Adrenal gland (tissue), 5 donors: ENCODE measurements around the gene PPP3CA.

Source experiments
- CTCF ChIP-seq, 6 experiments: fragments of 450-650 bp in 4 of 6; fragments of 200-600 bp in 2 of 6; sonication (generic) in 1 of 6; IDR thresholded peaks; 1 replicate in 5 of 6; 2 replicates in 1 of 6; pipeline versions ENCODE4 v1.5.1 to v1.8.0; 2016 to 2021; ENCODE audit warnings: antibody characterized with exemption in 6 of 6, mild to moderate bottlenecking in 2 of 6, moderate library complexity in 1 of 6
- POLR2A ChIP-seq, 2 donors: fragments of 450-650 bp; IDR thresholded peaks; one replicate each; pipeline ENCODE4 v1.6.1; 2017; ENCODE audit warnings: antibody characterized with exemption in 2 of 2, mild to moderate bottlenecking in 2 of 2, moderate library complexity in 1 of 2
- donor health status: DM: no; HTN: no; CAD: no.

DNA sequence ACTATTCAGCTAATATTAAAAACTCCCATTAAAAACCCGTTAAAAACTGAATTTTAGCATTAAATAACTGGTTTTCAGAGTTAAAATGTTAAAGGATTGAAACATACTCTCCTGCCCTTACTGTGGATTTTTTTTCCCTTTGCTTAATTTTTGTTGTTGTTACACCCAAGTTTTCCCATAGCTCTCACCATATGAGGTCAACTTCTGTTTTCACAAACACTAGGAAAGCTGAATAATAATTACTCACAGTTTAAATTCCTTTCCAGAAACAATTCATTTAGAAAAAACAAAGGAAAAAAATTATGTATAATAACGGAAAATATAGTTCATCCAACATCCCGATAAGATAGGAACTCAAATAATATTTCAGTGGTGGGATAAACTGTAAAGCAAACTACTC is 129.0 kb downstream of the PPP3CA start:
- TF ChIP-seq CTCF (IDR thresholded peaks at IDR 0.05), result no peak
- no peak for TF ChIP-seq POLR2A (IDR thresholded peaks at IDR 0.05)
